CD14-positive monocyte (primary cell): ENCODE measurements around the gene ZFP62. TPM values are rescaled to one million over a fixed set of nuclear protein-coding genes. Genes with fewer than 3 reads are reported as not detected.

Source experiments
- DNase-seq, 3 donors: peaks; one replicate each; pipeline ENCODE4 v3.0.0-alpha.2; 2011 to 2022
- H2AFZ ChIP-seq: 2 replicates; pipeline ENCODE4 v1.6.0; 2012; ENCODE audit warnings: mild to moderate bottlenecking, low read depth, low read length, inconsistent platforms; ENCODE audit not compliant: insufficient read depth, poor library complexity, severe bottlenecking
- H3K27ac ChIP-seq, 2 donors: 1 replicate in 1 of 2; 2 replicates in 1 of 2; pipeline ENCODE4 v1.5.1; 2012 to 2013; ENCODE audit warnings: low read length in 2 of 2, control low read depth in 1 of 2, inconsistent platforms in 1 of 2, low read depth in 1 of 2, mild to moderate bottlenecking in 1 of 2
- H3K27me3 ChIP-seq, 2 donors: one replicate each; pipeline versions ENCODE4 v1.6.0 to v1.6.1; 2011 to 2013; ENCODE audit warnings: low read length in 2 of 2; ENCODE audit not compliant: control insufficient read depth in 2 of 2, insufficient read depth in 2 of 2
- H3K36me3 ChIP-seq, 2 donors: replicated peaks in 1 of 2; 1 replicate in 1 of 2; 2 replicates in 1 of 2; pipeline versions ENCODE4 v1.5.1 to v1.6.1; 2012 to 2013; ENCODE audit warnings: low read length in 2 of 2, control low read depth in 1 of 2, inconsistent platforms in 1 of 2, mild to moderate bottlenecking in 1 of 2; ENCODE audit not compliant: insufficient read depth in 2 of 2, control insufficient read depth in 1 of 2
- H3K4me1 ChIP-seq, 2 donors: 1 replicate in 1 of 2; 2 replicates in 1 of 2; pipeline versions ENCODE4 v1.5.1 to v1.6.1; 2012 to 2013; ENCODE audit warnings: low read length in 2 of 2, control low read depth in 1 of 2, inconsistent platforms in 1 of 2, mild to moderate bottlenecking in 1 of 2, moderate library complexity in 1 of 2; ENCODE audit not compliant: insufficient read depth in 2 of 2, control insufficient read depth in 1 of 2
- H3K4me2 ChIP-seq: replicated peaks from 2 replicates; pipeline ENCODE3; 2012; ENCODE audit warnings: low read length, moderate library complexity, mild to moderate bottlenecking; ENCODE audit not compliant: poor library complexity, severe bottlenecking; ENCODE audit errors: extremely low read depth
- H3K4me3 ChIP-seq, 3 experiments: fragments of 200-600 bp in 1 of 3; sonication (generic) in 1 of 3; replicated peaks in 1 of 3; 1 replicate in 2 of 3; 2 replicates in 1 of 3; pipeline ENCODE4 v1.5.1; 2011 to 2013; ENCODE audit warnings: low read length in 3 of 3, mild to moderate bottlenecking in 3 of 3, control low read depth in 2 of 3, low read depth in 2 of 3, inconsistent platforms in 1 of 3, moderate library complexity in 1 of 3
- H3K79me2 ChIP-seq: 2 replicates; pipeline ENCODE4 v1.6.0; 2012; ENCODE audit warnings: mild to moderate bottlenecking, control low read depth, inconsistent platforms, low read length, moderate library complexity; ENCODE audit not compliant: insufficient read depth
- H3K9ac ChIP-seq: 2 replicates; pipeline ENCODE4 v1.6.0; 2017; ENCODE audit warnings: low read length, mild to moderate bottlenecking; ENCODE audit not compliant: insufficient read depth, poor library complexity, severe bottlenecking
- H3K9me3 ChIP-seq, 2 donors: replicated peaks in 1 of 2; 1 replicate in 1 of 2; 2 replicates in 1 of 2; pipeline versions ENCODE4 v1.5.1 to v1.6.1; 2012 to 2013; ENCODE audit warnings: low read length in 2 of 2, control low read depth in 1 of 2; ENCODE audit not compliant: control insufficient read depth in 1 of 2, insufficient read depth in 1 of 2
- H4K20me1 ChIP-seq: 2 replicates; pipeline ENCODE4 v1.6.0; 2012; ENCODE audit warnings: mild to moderate bottlenecking, low read length, control low read depth, moderate library complexity; ENCODE audit not compliant: insufficient read depth
- H3K27ac Mint-ChIP-seq, 7 donors: one replicate each; pipeline ENCODE4 v1.8.0; 2020; ENCODE audit warnings: mild to moderate bottlenecking in 7 of 7, mixed read lengths in 7 of 7, moderate library complexity in 6 of 7, inconsistent platforms in 2 of 7
- H3K27me3 Mint-ChIP-seq, 3 donors: one replicate each; pipeline ENCODE4 v1.8.0; 2021 to 2022; ENCODE audit warnings: low read depth in 3 of 3, mild to moderate bottlenecking in 3 of 3, mixed read lengths in 3 of 3, moderate library complexity in 3 of 3, inconsistent platforms in 1 of 3
- H3K36me3 Mint-ChIP-seq, 2 donors: one replicate each; pipeline ENCODE4 v1.8.0; 2020; ENCODE audit warnings: mixed read lengths in 2 of 2, inconsistent platforms in 1 of 2, mild to moderate bottlenecking in 1 of 2
- H3K4me1 Mint-ChIP-seq: one replicate; pipeline ENCODE4 v1.8.0; 2020; ENCODE audit warnings: mild to moderate bottlenecking, mixed read lengths
- H3K4me3 Mint-ChIP-seq, 2 donors: one replicate each; pipeline ENCODE4 v1.8.0; 2020; ENCODE audit warnings: mild to moderate bottlenecking in 2 of 2, mixed read lengths in 2 of 2, moderate library complexity in 1 of 2
- H3K9me3 Mint-ChIP-seq, 7 donors: one replicate each; pipeline ENCODE4 v1.8.0; 2020 to 2022; ENCODE audit warnings: mixed read lengths in 7 of 7, mild to moderate bottlenecking in 6 of 7, moderate library complexity in 6 of 7, inconsistent platforms in 2 of 7
- WGBS: methylation state at CpG from one replicate; pipeline ENCODE4 v1.1.5; 2013; ENCODE audit warnings: missing lambda C conversion rate; ENCODE audit not compliant: insufficient coverage; 5-methylcytosine and 5-hydroxymethylcytosine counted together
- intact Hi-C, 2 donors: fragments of 100-400 bp; cut with micrococcal nuclease; formaldehyde crosslinking; loops; one replicate each; pipeline versions ENCODE4 v1.15.0 to v1.15.1; 2023
- polyA plus RNA-seq, 3 donors: library from polyadenylated mRNA; depleted of rRNA in 1 of 3; unstranded in 2 of 3; stranded (reverse) in 1 of 3; fragments of 300-500 nt in 2 of 3; fragments of >200 nt in 1 of 3; fragmentation: Illumina TruSeq in 2 of 3; gene quantifications; 1 replicate in 2 of 3; 2 replicates in 1 of 3; pipeline ENCODE4 v1.2.3, GENCODE V29; 2012 to 2021
- TF ChIP-seq, protein P1 (sequence below): fragments of 200-600 bp; IDR thresholded peaks from one replicate; pipeline ENCODE4 v1.8.0; 2022; ENCODE audit warnings: antibody characterized with exemption, mild to moderate bottlenecking

The ZFP62 gene
- polyA plus RNA-seq, 3 donors = 4.1 to 7.1 (median 6.5) TPM

DNA sequence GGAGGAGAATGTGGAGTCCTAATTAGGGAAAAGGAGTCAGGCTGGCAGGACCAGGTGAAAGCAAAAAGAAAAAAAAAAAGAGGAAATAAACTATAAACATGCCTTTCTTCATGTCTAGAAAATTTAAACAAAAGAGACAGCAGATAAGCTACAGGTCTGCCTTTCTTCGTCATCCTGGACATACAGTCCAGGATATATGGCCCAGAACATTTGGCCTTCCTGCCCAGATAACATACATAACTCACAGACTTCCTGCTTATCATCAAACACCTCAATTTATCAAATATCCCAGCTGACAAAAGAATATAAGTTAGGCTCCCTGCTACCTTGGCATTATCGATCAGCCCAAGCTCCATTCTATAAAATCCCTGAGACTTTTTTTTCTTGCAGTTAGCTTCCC lies 49.1 kb upstream of the ZFP62 start:
- Histone ChIP-seq H3K27me3 (no peaks in the 10 kb centered on the region), H3K4me3 (no peak overlapping the region), H3K4me2 (no peak overlapping the region), H3K4me1 (peaks cover 12 to 15% of the 10 kb centered on the region in 2 donors), H3K36me3 (no peaks in the 10 kb centered on the region), H3K9ac (no peak overlapping the region), H3K9me3 (peaks cover 6 to 12% of the 10 kb centered on the region in 2 donors), H4K20me1 (no peaks in the 10 kb centered on the region), H2AFZ (peak overlapping the region; percentile 30), H3K79me2 (no peaks in the 10 kb centered on the region), H3K27ac (no peak overlapping the region)
- H3K4me1 Mint-ChIP-seq = peaks cover 26% of the 10 kb centered on the region
- peaks cover 5 to 12% (median 6%) of the 10 kb centered on the region in 7 donors for H3K9me3 Mint-ChIP-seq
- peaks cover 0 to 7% (median 0%) of the 10 kb centered on the region in 3 donors for H3K27me3 Mint-ChIP-seq
- 81% methylated on average over 2 of the region's 2 CpGs for WGBS
- no peak for DNase-seq
- TF ChIP-seq, protein P1, sequence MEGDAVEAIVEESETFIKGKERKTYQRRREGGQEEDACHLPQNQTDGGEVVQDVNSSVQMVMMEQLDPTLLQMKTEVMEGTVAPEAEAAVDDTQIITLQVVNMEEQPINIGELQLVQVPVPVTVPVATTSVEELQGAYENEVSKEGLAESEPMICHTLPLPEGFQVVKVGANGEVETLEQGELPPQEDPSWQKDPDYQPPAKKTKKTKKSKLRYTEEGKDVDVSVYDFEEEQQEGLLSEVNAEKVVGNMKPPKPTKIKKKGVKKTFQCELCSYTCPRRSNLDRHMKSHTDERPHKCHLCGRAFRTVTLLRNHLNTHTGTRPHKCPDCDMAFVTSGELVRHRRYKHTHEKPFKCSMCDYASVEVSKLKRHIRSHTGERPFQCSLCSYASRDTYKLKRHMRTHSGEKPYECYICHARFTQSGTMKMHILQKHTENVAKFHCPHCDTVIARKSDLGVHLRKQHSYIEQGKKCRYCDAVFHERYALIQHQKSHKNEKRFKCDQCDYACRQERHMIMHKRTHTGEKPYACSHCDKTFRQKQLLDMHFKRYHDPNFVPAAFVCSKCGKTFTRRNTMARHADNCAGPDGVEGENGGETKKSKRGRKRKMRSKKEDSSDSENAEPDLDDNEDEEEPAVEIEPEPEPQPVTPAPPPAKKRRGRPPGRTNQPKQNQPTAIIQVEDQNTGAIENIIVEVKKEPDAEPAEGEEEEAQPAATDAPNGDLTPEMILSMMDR = no peak
- peak overlapping the region in 1 of 7 donors; percentile 83 for H3K27ac Mint-ChIP-seq
- H3K36me3 Mint-ChIP-seq = no peaks in the 10 kb centered on the region
- no peak overlapping the region for H3K4me3 Mint-ChIP-seq
- intact Hi-C loops = no loop called here

DNA sequence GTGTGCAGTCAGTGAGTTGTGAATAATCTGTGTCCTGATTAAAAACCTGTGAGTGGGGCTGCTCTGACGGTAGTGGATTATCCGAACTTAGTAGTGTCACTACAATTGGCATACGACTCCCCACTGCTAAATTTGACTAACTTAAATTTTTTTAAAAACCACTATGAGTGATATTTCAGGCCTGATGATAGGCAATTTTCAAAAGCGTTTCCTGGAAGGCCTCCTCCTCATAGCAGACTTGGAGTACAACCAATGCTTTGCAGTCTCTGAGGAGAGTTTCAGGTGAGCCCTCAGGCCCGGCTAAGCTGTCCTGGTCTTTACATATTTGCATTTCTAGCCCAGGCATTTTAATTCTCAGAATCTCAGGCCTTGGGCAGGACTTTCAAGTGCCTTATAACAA lies 48.7 kb upstream of the ZFP62 start:
- H3K79me2 ChIP-seq = no peaks in the 10 kb centered on the region
- H3K9me3 ChIP-seq = peaks cover 6 to 8% of the 10 kb centered on the region in 2 donors
- H3K27me3 ChIP-seq = no peaks in the 10 kb centered on the region
- peaks cover 26% of the 10 kb centered on the region for H3K4me1 Mint-ChIP-seq
- H2AFZ ChIP-seq = peak overlapping the region; percentile 30
- no peak overlapping the region for H3K4me2 ChIP-seq
- no CpG with 5 or more reads among the region's 5 CpGs for WGBS
- H3K9me3 Mint-ChIP-seq = peaks cover 3 to 10% (median 6%) of the 10 kb centered on the region in 7 donors
- TF ChIP-seq, protein P1 = no peak
- H3K9ac ChIP-seq = no peak overlapping the region
- peak overlapping the region in 1 of 2 donors; percentile 14 for H3K27ac ChIP-seq
- no peaks in the 10 kb centered on the region for H3K36me3 Mint-ChIP-seq
- H3K27me3 Mint-ChIP-seq = peaks cover 0 to 7% (median 0%) of the 10 kb centered on the region in 3 donors
- H3K4me3 Mint-ChIP-seq = no peak overlapping the region
- no peaks in the 10 kb centered on the region for H4K20me1 ChIP-seq
- DNase-seq = no peak
- no peaks in the 10 kb centered on the region for H3K36me3 ChIP-seq
- peaks cover 12 to 15% of the 10 kb centered on the region in 2 donors for H3K4me1 ChIP-seq
- H3K27ac Mint-ChIP-seq = peak overlapping the region in 2 of 7 donors; percentile 32 to 83
- no peak overlapping the region for H3K4me3 ChIP-seq
- intact Hi-C loops = no loop called here
